ENCODE measurements around the gene GULP1. TPM values are rescaled to one million over a fixed set of nuclear protein-coding genes. Genes with fewer than 3 reads are reported as not detected.

Gene GULP1
- total and polyA plus RNA-seq, 2 donors (not counting 1 experiment from before 2014, with no cell fraction given): 43.5 to 82.4 TPM

GRCh38 chr2:188256420-188256819 is 35.3 kb upstream of the GULP1 start:
- peak in 1 of 2 donors; percentile 7 for DNase-seq (ENCODE audit: low read depth in 2 of 2)
- H3K27ac ChIP-seq (ENCODE audit: insufficient read depth, low read length): no peak overlapping the region
- TF ChIP-seq CTCF (conservative IDR thresholded peaks at IDR 0.05 in 1 of 2, IDR thresholded peaks at IDR 0.05 in 1 of 2; ENCODE audit: low read depth in 1 of 2, low read length in 2 of 2): no peak
- TF ChIP-seq EZH2 (IDR thresholded peaks at IDR 0.05; ENCODE audit: low read length, missing control alignments): no peak
- H3K9ac ChIP-seq (ENCODE audit: insufficient read depth, low read length): no peak overlapping the region
- no peaks in the 10 kb centered on the region for H3K9me3 ChIP-seq (ENCODE audit: control insufficient read depth, insufficient read depth, low read depth, low read length)
- no peaks in the 10 kb centered on the region for H3K4me1 ChIP-seq (ENCODE audit: control insufficient read depth, extremely low read depth, insufficient read depth, low read length)
- no peaks in the 10 kb centered on the region for H3K79me2 ChIP-seq (ENCODE audit: control insufficient read depth, insufficient read depth, low read length)
- no peak overlapping the region for H3K4me3 ChIP-seq (replicated peaks in 1 of 4; ENCODE audit: control extremely low read depth in 1 of 4, insufficient read depth in 1 of 4, low read depth in 3 of 4, low read length in 4 of 4)
- H2AFZ ChIP-seq (ENCODE audit: low read length): no peak overlapping the region
- H3K4me2 ChIP-seq (ENCODE audit: extremely low read depth, insufficient read depth, low read length): no peak overlapping the region
- no peaks in the 10 kb centered on the region for H4K20me1 ChIP-seq (ENCODE audit: control insufficient read depth, extremely low read depth, insufficient read depth, low read length)
- no peaks in the 10 kb centered on the region for H3K27me3 ChIP-seq (ENCODE audit: control insufficient read depth, insufficient read depth, low read length)
- H3K36me3 ChIP-seq (ENCODE audit: control insufficient read depth, insufficient read depth, low read length): no peaks in the 10 kb centered on the region

- Histone ChIP-seq H3K36me3 (ENCODE audit: control insufficient read depth, insufficient read depth, low read length) (no peaks in the 10 kb centered on the region), H3K27ac (ENCODE audit: insufficient read depth, low read length) (no peak overlapping the region), H3K79me2 (ENCODE audit: control insufficient read depth, insufficient read depth, low read length) (no peaks in the 10 kb centered on the region), H3K9me3 (ENCODE audit: control insufficient read depth, insufficient read depth, low read depth, low read length) (no peaks in the 10 kb centered on the region), H3K4me1 (ENCODE audit: control insufficient read depth, extremely low read depth, insufficient read depth, low read length) (no peaks in the 10 kb centered on the region), H3K4me3 (replicated peaks in 1 of 4; ENCODE audit: control extremely low read depth in 1 of 4, insufficient read depth in 1 of 4, low read depth in 3 of 4, low read length in 4 of 4) (no peak overlapping the region), H3K4me2 (ENCODE audit: extremely low read depth, insufficient read depth, low read length) (no peak overlapping the region), H3K27me3 (ENCODE audit: control insufficient read depth, insufficient read depth, low read length) (no peaks in the 10 kb centered on the region), H4K20me1 (ENCODE audit: control insufficient read depth, extremely low read depth, insufficient read depth, low read length) (no peaks in the 10 kb centered on the region), H2AFZ (ENCODE audit: low read length) (no peak overlapping the region), H3K9ac (ENCODE audit: insufficient read depth, low read length) (no peak overlapping the region)
- DNase-seq (ENCODE audit: low read depth in 2 of 2): no peak
- TF ChIP-seq EZH2 (IDR thresholded peaks at IDR 0.05; ENCODE audit: low read length, missing control alignments) (no peak), CTCF (conservative IDR thresholded peaks at IDR 0.05 in 1 of 2, IDR thresholded peaks at IDR 0.05 in 1 of 2; ENCODE audit: low read depth in 1 of 2, low read length in 2 of 2) (no peak)
Measured at GRCh38 chr2:188265315-188265714, 26.4 kb upstream of the GULP1 start.

- TF ChIP-seq EZH2 (IDR thresholded peaks at IDR 0.05; ENCODE audit: low read length, missing control alignments): no peak
- no peak for TF ChIP-seq CTCF (conservative IDR thresholded peaks at IDR 0.05 in 1 of 2, IDR thresholded peaks at IDR 0.05 in 1 of 2; ENCODE audit: low read depth in 1 of 2, low read length in 2 of 2)
- Histone ChIP-seq H3K9me3 (ENCODE audit: control insufficient read depth, insufficient read depth, low read depth, low read length) (no peaks in the 10 kb centered on the region), H3K27ac (ENCODE audit: insufficient read depth, low read length) (no peak overlapping the region), H4K20me1 (ENCODE audit: control insufficient read depth, extremely low read depth, insufficient read depth, low read length) (no peaks in the 10 kb centered on the region), H3K27me3 (ENCODE audit: control insufficient read depth, insufficient read depth, low read length) (no peaks in the 10 kb centered on the region), H3K36me3 (ENCODE audit: control insufficient read depth, insufficient read depth, low read length) (no peaks in the 10 kb centered on the region), H3K4me2 (ENCODE audit: extremely low read depth, insufficient read depth, low read length) (no peak overlapping the region), H3K9ac (ENCODE audit: insufficient read depth, low read length) (no peak overlapping the region), H3K79me2 (ENCODE audit: control insufficient read depth, insufficient read depth, low read length) (no peaks in the 10 kb centered on the region), H2AFZ (ENCODE audit: low read length) (no peak overlapping the region), H3K4me1 (ENCODE audit: control insufficient read depth, extremely low read depth, insufficient read depth, low read length) (no peaks in the 10 kb centered on the region), H3K4me3 (replicated peaks in 1 of 4; ENCODE audit: control extremely low read depth in 1 of 4, insufficient read depth in 1 of 4, low read depth in 3 of 4, low read length in 4 of 4) (no peak overlapping the region)
- no peak for DNase-seq (ENCODE audit: low read depth in 2 of 2)
Measured at GRCh38 chr2:188267776-188268175, 23.9 kb upstream of the GULP1 start.
